Osteocyte (in vitro differentiated cells): ENCODE data around the gene OLFML2B. TPM values are rescaled to one million over a fixed set of nuclear protein-coding genes. Genes with fewer than 3 reads are reported as not detected.

Experiments used
- DNase-seq: peaks from one replicate; pipeline ENCODE4 v3.0.0; 2021; ENCODE audit warnings: mixed read lengths; ENCODE audit not compliant: unreplicated experiment; ENCODE audit errors: extremely low spot score
- H3K27ac Mint-ChIP-seq: one replicate; pipeline ENCODE4 v1.8.0; 2021; ENCODE audit warnings: mild to moderate bottlenecking, mixed read lengths; ENCODE audit not compliant: unreplicated experiment
- H3K27me3 Mint-ChIP-seq: one replicate; pipeline ENCODE4 v1.8.0; 2021; ENCODE audit warnings: mixed read lengths; ENCODE audit not compliant: unreplicated experiment
- H3K36me3 Mint-ChIP-seq: one replicate; pipeline ENCODE4 v1.8.0; 2021; ENCODE audit warnings: mixed read lengths; ENCODE audit not compliant: unreplicated experiment
- H3K4me1 Mint-ChIP-seq: one replicate; pipeline ENCODE4 v1.8.0; 2021; ENCODE audit warnings: mixed read lengths; ENCODE audit not compliant: unreplicated experiment
- H3K4me3 Mint-ChIP-seq: one replicate; pipeline ENCODE4 v1.8.0; 2021; ENCODE audit warnings: mild to moderate bottlenecking, moderate library complexity, mixed read lengths; ENCODE audit not compliant: unreplicated experiment
- H3K9me3 Mint-ChIP-seq: one replicate; pipeline ENCODE4 v1.8.0; 2021; ENCODE audit warnings: mixed read lengths; ENCODE audit not compliant: unreplicated experiment
- CTCF ChIP-seq: fragments of 200-600 bp; sonication (generic); IDR thresholded peaks from 2 replicates; pipeline ENCODE4 v1.5.0; 2021; ENCODE audit warnings: antibody characterized with exemption, mild to moderate bottlenecking, moderate library complexity
- total RNA-seq: library from RNA; stranded (reverse); gene quantifications from 2 replicates; pipeline ENCODE4 v1.2.1, GENCODE V29; 2021

Gene OLFML2B
- total RNA-seq, 1 donor from 2014 or later = 66.7 TPM

DNA sequence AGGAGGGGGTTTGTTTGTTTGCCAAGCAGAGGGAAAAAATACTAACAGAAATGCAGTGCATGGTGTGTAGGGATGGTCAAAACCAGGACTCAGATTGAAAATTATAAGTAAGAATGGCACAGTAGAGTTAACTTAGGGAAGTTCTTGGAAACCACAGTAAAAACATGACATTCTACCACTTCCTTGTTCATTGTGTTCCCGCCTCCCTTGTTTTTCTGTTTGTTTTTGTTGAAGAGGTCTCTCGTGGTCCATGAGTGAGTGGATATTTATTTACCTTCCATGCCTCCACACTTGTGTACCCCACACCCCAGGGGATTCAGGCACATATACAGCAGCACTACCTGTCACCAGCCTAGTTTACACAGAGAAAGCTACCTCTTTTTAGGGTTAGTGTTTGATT is 69.6 kb downstream of the OLFML2B start:
- no peak for DNase-seq
- peaks cover 7% of the 10 kb centered on the region for H3K36me3 Mint-ChIP-seq
- no peaks in the 10 kb centered on the region for H3K27me3 Mint-ChIP-seq
- no peak for TF ChIP-seq CTCF
- H3K9me3 Mint-ChIP-seq = no peaks in the 10 kb centered on the region
- H3K4me1 Mint-ChIP-seq = peaks cover 70% of the 10 kb centered on the region
- H3K4me3 Mint-ChIP-seq = no peak overlapping the region
- peak overlapping the region; percentile 82 for H3K27ac Mint-ChIP-seq

GRCh38 chr1:161953256-161953920 is 70.3 kb downstream of the OLFML2B start:
- no peak for DNase-seq
- H3K4me3 Mint-ChIP-seq = no peak overlapping the region
- no peaks in the 10 kb centered on the region for H3K27me3 Mint-ChIP-seq
- H3K4me1 Mint-ChIP-seq = peaks cover 68% of the 10 kb centered on the region
- H3K9me3 Mint-ChIP-seq = no peaks in the 10 kb centered on the region
- H3K27ac Mint-ChIP-seq = no peak overlapping the region
- H3K36me3 Mint-ChIP-seq = peaks cover 1% of the 10 kb centered on the region
- TF ChIP-seq CTCF = no peak

GRCh38 chr1:161952607-161953172 is 71.0 kb downstream of the OLFML2B start:
- TF ChIP-seq CTCF = no peak
- Mint-ChIP-seq H3K9me3 (no peaks in the 10 kb centered on the region), H3K4me1 (peaks cover 66% of the 10 kb centered on the region), H3K36me3 (peaks cover 1% of the 10 kb centered on the region), H3K27me3 (no peaks in the 10 kb centered on the region), H3K27ac (no peak overlapping the region), H3K4me3 (no peak overlapping the region)
- DNase-seq = no peak

GRCh38 chr1:161951646-161952045 is 72.0 kb downstream of the OLFML2B start:
- no peak for DNase-seq
- Mint-ChIP-seq H3K4me1 (peaks cover 66% of the 10 kb centered on the region), H3K4me3 (no peak overlapping the region), H3K36me3 (no peaks in the 10 kb centered on the region), H3K9me3 (peaks cover 5% of the 10 kb centered on the region), H3K27ac (peak overlapping the region; percentile 28), H3K27me3 (no peaks in the 10 kb centered on the region)
- no peak for TF ChIP-seq CTCF

- no peaks in the 10 kb centered on the region for H3K27me3 Mint-ChIP-seq
- peak overlapping the region; percentile 16 for H3K27ac Mint-ChIP-seq
- no peak for TF ChIP-seq CTCF
- no peaks in the 10 kb centered on the region for H3K36me3 Mint-ChIP-seq
- H3K9me3 Mint-ChIP-seq = peaks cover 5% of the 10 kb centered on the region
- H3K4me1 Mint-ChIP-seq = peaks cover 66% of the 10 kb centered on the region
- H3K4me3 Mint-ChIP-seq = no peak overlapping the region
- DNase-seq = no peak
Measured at GRCh38 chr1:161950377-161950776, 73.3 kb downstream of the OLFML2B start.
